HEK293 (cell line): ENCODE data around the gene EGR2.

Experiments
- CTCF ChIA-PET: fragments of 350-600 bp; formaldehyde crosslinking; extraction: SDS; loops from one replicate; lab custom pipeline; 2021; ENCODE audit warnings: antibody characterized with exemption; lab: Yijun Ruan, JAX
- POLR2A ChIA-PET: fragments of 300-600 bp; formaldehyde crosslinking; extraction: SDS; loops from one replicate; lab custom pipeline; 2020; ENCODE audit warnings: antibody characterized with exemption, inconsistent platforms; lab: Yijun Ruan, JAX
- H3K27ac ChIP-seq: fragments of 200-500 bp; sonication (Bioruptor generic); 2 replicates; pipeline ENCODE4 v1.5.1; 2014; ENCODE audit warnings: low read depth, low read length, control low read depth, inconsistent platforms; ENCODE audit errors: extremely low read depth
- H3K36me3 ChIP-seq, 2 experiments: fragments of 200-500 bp in 1 of 2; sonication (Bioruptor generic) in 1 of 2; 1 replicate in 1 of 2; 2 replicates in 1 of 2; pipeline ENCODE4 v1.5.1; 2014 to 2017; ENCODE audit warnings: inconsistent platforms in 2 of 2, low read length in 2 of 2; ENCODE audit not compliant: control insufficient read depth in 2 of 2, insufficient read depth in 1 of 2
- H3K4me1 ChIP-seq: fragments of 200-500 bp; sonication (Bioruptor generic); 2 replicates; pipeline ENCODE4 v1.5.1; 2014; ENCODE audit warnings: mild to moderate bottlenecking, low read length, inconsistent platforms; ENCODE audit not compliant: control insufficient read depth, insufficient read depth
- H3K4me3 ChIP-seq: 2 replicates; pipeline ENCODE4 v1.5.1; 2011; ENCODE audit warnings: low read depth, mild to moderate bottlenecking, control low read depth, low read length, moderate library complexity
- H3K9me3 ChIP-seq: fragments of 200-500 bp; sonication (Bioruptor generic); 2 replicates; pipeline ENCODE4 v1.5.1; 2014; ENCODE audit warnings: low read depth, low read length, inconsistent platforms; ENCODE audit not compliant: control insufficient read depth, insufficient read depth
- HOXA7 ChIP-seq: sonication (generic); formaldehyde crosslinking; IDR thresholded peaks from 2 replicates; pipeline ENCODE4 v1.8.1; 2022; ENCODE audit warnings: missing genetic modification reagents, borderline replicate concordance
- OSR2 ChIP-seq: fragments of 450-650 bp; formaldehyde crosslinking; IDR thresholded peaks from 2 replicates; pipeline ENCODE4 v1.5.1; 2016; ENCODE audit warnings: missing biosample characterization, missing genetic modification characterization
- OVOL3 ChIP-seq: fragments of 450-650 bp; formaldehyde crosslinking; IDR thresholded peaks from 2 replicates; pipeline ENCODE4 v1.5.1; 2016; ENCODE audit warnings: missing biosample characterization, missing genetic modification characterization
- SALL2 ChIP-seq: fragments of 450-650 bp; formaldehyde crosslinking; IDR thresholded peaks from 2 replicates; pipeline ENCODE4 v1.5.0; 2017; ENCODE audit warnings: missing biosample characterization, mild to moderate bottlenecking, missing genetic modification characterization, borderline replicate concordance
- SCRT1 ChIP-seq: fragments of 450-650 bp; formaldehyde crosslinking; IDR thresholded peaks from 2 replicates; pipeline ENCODE4 v1.5.1; 2016; ENCODE audit warnings: missing biosample characterization, missing genetic modification characterization, borderline replicate concordance
- WT1 ChIP-seq: fragments of 450-650 bp; formaldehyde crosslinking; IDR thresholded peaks from 2 replicates; pipeline ENCODE4 v1.5.1; 2016; ENCODE audit warnings: missing biosample characterization, missing genetic modification characterization
- ZBTB6 ChIP-seq: fragments of 450-650 bp; formaldehyde crosslinking; IDR thresholded peaks from 2 replicates; pipeline ENCODE4 v1.5.1; 2017; ENCODE audit warnings: missing biosample characterization, missing genetic modification characterization
- ZFP3 ChIP-seq: fragments of 450-650 bp; formaldehyde crosslinking; IDR thresholded peaks from 2 replicates; pipeline ENCODE4 v1.5.1; 2016; ENCODE audit warnings: low read depth, missing biosample characterization, missing genetic modification characterization
- ZNF19 ChIP-seq: fragments of 450-650 bp; formaldehyde crosslinking; IDR thresholded peaks from 2 replicates; pipeline ENCODE4; 2016; ENCODE audit warnings: missing biosample characterization, missing genetic modification characterization, low read depth
- ZNF239 ChIP-seq: fragments of 450-650 bp; formaldehyde crosslinking; IDR thresholded peaks from 2 replicates; pipeline ENCODE4 v1.5.1; 2016; ENCODE audit warnings: missing biosample characterization, missing genetic modification characterization
- ZNF248 ChIP-seq: fragments of 450-650 bp; formaldehyde crosslinking; IDR thresholded peaks from 2 replicates; pipeline ENCODE4 v1.5.1; 2017; ENCODE audit warnings: missing biosample characterization, missing genetic modification characterization
- ZNF280D ChIP-seq: fragments of 450-650 bp; formaldehyde crosslinking; IDR thresholded peaks from 2 replicates; pipeline ENCODE4 v1.5.1; 2016; ENCODE audit warnings: missing biosample characterization, missing genetic modification characterization
- ZNF302 ChIP-seq: fragments of 450-650 bp; formaldehyde crosslinking; IDR thresholded peaks from 2 replicates; pipeline ENCODE4 v1.5.1; 2016; ENCODE audit warnings: missing biosample characterization, missing genetic modification characterization, low read depth
- ZNF362 ChIP-seq: fragments of 450-650 bp; formaldehyde crosslinking; IDR thresholded peaks from 2 replicates; pipeline ENCODE4 v1.5.1; 2016; ENCODE audit warnings: missing biosample characterization, missing genetic modification characterization
- ZNF394 ChIP-seq: fragments of 450-650 bp; formaldehyde crosslinking; IDR thresholded peaks from 2 replicates; pipeline ENCODE4 v1.5.1; 2016; ENCODE audit warnings: missing biosample characterization, missing genetic modification characterization, mild to moderate bottlenecking, moderate library complexity, borderline replicate concordance
- ZNF501 ChIP-seq: fragments of 450-650 bp; formaldehyde crosslinking; IDR thresholded peaks from 2 replicates; pipeline ENCODE4 v1.5.1; 2016; ENCODE audit warnings: missing biosample characterization, missing genetic modification characterization
- ZNF529 ChIP-seq: fragments of 450-650 bp; formaldehyde crosslinking; IDR thresholded peaks from 2 replicates; pipeline ENCODE4 v1.5.1; 2017; ENCODE audit warnings: missing genetic modification characterization, missing biosample characterization; ENCODE audit not compliant: insufficient replicate concordance
- ZNF544 ChIP-seq: fragments of 450-650 bp; formaldehyde crosslinking; IDR thresholded peaks from 2 replicates; pipeline ENCODE4 v1.5.0; 2017; ENCODE audit warnings: missing biosample characterization, missing genetic modification characterization
- ZNF621 ChIP-seq: fragments of 450-650 bp; formaldehyde crosslinking; IDR thresholded peaks from 2 replicates; pipeline ENCODE4 v1.5.1; 2017; ENCODE audit warnings: missing biosample characterization, missing genetic modification characterization
- ZNF626 ChIP-seq: fragments of 450-650 bp; sonication (Bioruptor Pico); formaldehyde crosslinking; IDR thresholded peaks from 2 replicates; pipeline ENCODE4 v1.5.1; 2018; ENCODE audit warnings: missing biosample characterization, missing genetic modification characterization, inconsistent platforms
- ZSCAN30 ChIP-seq: fragments of 450-650 bp; IDR thresholded peaks from 2 replicates; pipeline ENCODE4 v1.5.1; 2018; ENCODE audit warnings: missing biosample characterization, mild to moderate bottlenecking, missing genetic modification characterization, moderate library complexity

EGR2 gene

GRCh38 chr10:62826273-62826672, 10.1 kb upstream of the EGR2 start:
- Histone ChIP-seq H3K4me1 (no peaks in the 10 kb centered on the region), H3K9me3 (no peaks in the 10 kb centered on the region), H3K27ac (no peak overlapping the region), H3K4me3 (no peak overlapping the region), H3K36me3 (no peaks in the 10 kb centered on the region)
- ChIA-PET POLR2A (no interaction called here), CTCF (interaction anchor here (0.6 to 1.5 kb wide), 2 partner anchors 10 to 387 kb away, joined by 3 to 9 read pairs; partner anchors contain the start of gene EGR2)
- TF ChIP-seq ZNF239 (tag by site-specific recombination) (no peak), ZBTB6 (tag by site-specific recombination) (no peak), ZNF529 (no peak)

GRCh38 chr10:62820586-62820985, 4.4 kb upstream of the EGR2 start:
- CTCF ChIA-PET: no interaction called here
- POLR2A ChIA-PET: no interaction called here
- H3K4me3 ChIP-seq: no peak overlapping the region
- no peaks in the 10 kb centered on the region for H3K36me3 ChIP-seq
- no peaks in the 10 kb centered on the region for H3K9me3 ChIP-seq
- H3K27ac ChIP-seq: no peak overlapping the region
- no peak for TF ChIP-seq OVOL3
- no peak for TF ChIP-seq ZNF626 (tag by site-specific recombination)
- no peak for TF ChIP-seq HOXA7 (CRISPR knock-in tag)
- no peak for TF ChIP-seq SALL2 (tag by site-specific recombination)
- no peak for TF ChIP-seq ZNF544 (tag by site-specific recombination)
- TF ChIP-seq WT1 (tag by site-specific recombination): no peak
- TF ChIP-seq ZNF394: no peak
- TF ChIP-seq OSR2: no peak
- no peak for TF ChIP-seq ZNF501 (tag by site-specific recombination)
- TF ChIP-seq SCRT1: no peak
- TF ChIP-seq ZNF248 (tag by site-specific recombination): no peak
- no peak for TF ChIP-seq ZSCAN30
- TF ChIP-seq ZNF621: no peak
- no peak for TF ChIP-seq ZNF280D (tag by site-specific recombination)
- TF ChIP-seq ZNF19 (tag by site-specific recombination): no peak
- no peak for TF ChIP-seq ZNF302 (tag by site-specific recombination)
- TF ChIP-seq ZNF362: no peak
- TF ChIP-seq ZFP3 (tag by site-specific recombination): no peak
- no peaks in the 10 kb centered on the region; the same call in 1 of the 2 replicates for H3K4me1 ChIP-seq
